Peyer's patch (tissue), 4 donors: ENCODE data around the gene TKTL2.

ENCODE experiments used
- CTCF ChIP-seq, 6 experiments: fragments of 450-650 bp in 4 of 6; fragments of 200-600 bp in 2 of 6; sonication (generic) in 1 of 6; IDR thresholded peaks; one replicate each; pipeline ENCODE4 v1.5.1; 2017 to 2019; ENCODE audit warnings: antibody characterized with exemption in 6 of 6, mild to moderate bottlenecking in 3 of 6, moderate library complexity in 1 of 6
- POLR2A ChIP-seq, 2 donors: fragments of 450-650 bp; IDR thresholded peaks; one replicate each; pipeline ENCODE4 v1.5.1; 2017; ENCODE audit warnings: antibody characterized with exemption in 2 of 2, mild to moderate bottlenecking in 2 of 2, moderate library complexity in 2 of 2

- TF ChIP-seq POLR2A (IDR thresholded peaks at IDR 0.05) (no peak), CTCF (IDR thresholded peaks at IDR 0.05) (no peak)
These were observed 473 bp upstream of the TKTL2 start for GRCh38 chr4:163474027-163474426.
